T-helper 17 cell (primary cell): ENCODE data around the gene LRRC18. TPM values are rescaled to one million over a fixed set of nuclear protein-coding genes. Genes with fewer than 3 reads are reported as not detected.

Experiments
- ATAC-seq: fragments of 150-1000 bp; cut with Tn5 transposase; 2 replicates; pipeline ENCODE4 v1.10.0; 2021; ENCODE audit warnings: mild to moderate bottlenecking, moderate library complexity
- DNase-seq, 3 donors: peaks; one replicate each; pipeline versions ENCODE4 v3.0.0 to v3.0.0-alpha.2; 2020 to 2021
- H3K9me3 ChIP-seq: one replicate; pipeline ENCODE4 v1.7.0; 2013; ENCODE audit warnings: low read length, mild to moderate bottlenecking; ENCODE audit not compliant: control insufficient read depth, poor library complexity, severe bottlenecking
- H3K27ac Mint-ChIP-seq: one replicate; pipeline ENCODE4 v1.8.0; 2022; ENCODE audit warnings: mild to moderate bottlenecking, moderate library complexity, mixed read lengths
- H3K27me3 Mint-ChIP-seq: one replicate; pipeline ENCODE4 v1.8.0; 2022; ENCODE audit warnings: mixed read lengths
- H3K36me3 Mint-ChIP-seq: one replicate; pipeline ENCODE4 v1.8.0; 2022; ENCODE audit warnings: low read depth, mixed read lengths
- H3K4me1 Mint-ChIP-seq: one replicate; pipeline ENCODE4 v1.8.0; 2022; ENCODE audit warnings: mild to moderate bottlenecking, mixed read lengths
- H3K4me3 Mint-ChIP-seq: one replicate; pipeline ENCODE4 v1.8.0; 2022; ENCODE audit warnings: mild to moderate bottlenecking, moderate library complexity, mixed read lengths
- total RNA-seq, 4 donors: library from RNA in 2 of 4; stranded (reverse) in 2 of 4; gene quantifications; one replicate each; pipeline ENCODE4 v1.2.3 and lab custom pipeline; 2022 to 2026

The LRRC18 gene
- total RNA-seq, 2 donors from 2014 or later: not detected

GRCh38 chr10:48896756-48897440 lies 42.7 kb downstream of the LRRC18 start:
- no peak for DNase-seq

GRCh38 chr10:48895803-48896195 lies 43.8 kb downstream of the LRRC18 start:
- peaks cover 7% of the 10 kb centered on the region for H3K27me3 Mint-ChIP-seq
- DNase-seq (no peak), ATAC-seq (no peak)
- H3K4me3 Mint-ChIP-seq: no peak overlapping the region
- no peaks in the 10 kb centered on the region for H3K4me1 Mint-ChIP-seq
- H3K9me3 ChIP-seq: no peaks in the 10 kb centered on the region
- H3K27ac Mint-ChIP-seq: no peak overlapping the region
- H3K36me3 Mint-ChIP-seq: no peaks in the 10 kb centered on the region

More at GRCh38 chr10:48896756-48897440, 42.7 kb downstream of the LRRC18 start:
- no peaks in the 10 kb centered on the region for H3K4me1 Mint-ChIP-seq
- H3K4me3 Mint-ChIP-seq: no peak overlapping the region
- no peaks in the 10 kb centered on the region for H3K9me3 ChIP-seq
- H3K27ac Mint-ChIP-seq: no peak overlapping the region
- no peaks in the 10 kb centered on the region for H3K36me3 Mint-ChIP-seq
- H3K27me3 Mint-ChIP-seq: peaks cover 6% of the 10 kb centered on the region
- no peak for ATAC-seq

GRCh38 chr10:48894911-48895802 lies 44.5 kb downstream of the LRRC18 start:
- H3K27ac Mint-ChIP-seq: no peak overlapping the region

GRCh38 chr10:48890888-48891850 lies 48.5 kb downstream of the LRRC18 start:
- Mint-ChIP-seq H3K27me3 (peaks cover 21% of the 10 kb centered on the region), H3K4me1 (no peaks in the 10 kb centered on the region), H3K27ac (no peak overlapping the region), H3K4me3 (no peak overlapping the region), H3K36me3 (no peaks in the 10 kb centered on the region)
- no peak for ATAC-seq
- DNase-seq: no peak
- no peaks in the 10 kb centered on the region for H3K9me3 ChIP-seq

More at GRCh38 chr10:48894911-48895802, 44.5 kb downstream of the LRRC18 start:
- H3K4me3 Mint-ChIP-seq: no peak overlapping the region
- DNase-seq (no peak), ATAC-seq (no peak)
- H3K27me3 Mint-ChIP-seq: peaks cover 12% of the 10 kb centered on the region
- H3K4me1 Mint-ChIP-seq: no peaks in the 10 kb centered on the region
- no peaks in the 10 kb centered on the region for H3K36me3 Mint-ChIP-seq
- H3K9me3 ChIP-seq: no peaks in the 10 kb centered on the region

GRCh38 chr10:48887982-48888381 lies 51.7 kb downstream of the LRRC18 start:
- ATAC-seq (no peak), DNase-seq (no peak)
- Mint-ChIP-seq H3K4me1 (no peaks in the 10 kb centered on the region), H3K27me3 (peaks cover 23% of the 10 kb centered on the region), H3K27ac (no peak overlapping the region), H3K36me3 (no peaks in the 10 kb centered on the region), H3K4me3 (no peak overlapping the region)
- no peaks in the 10 kb centered on the region for H3K9me3 ChIP-seq

- DNase-seq (no peak), ATAC-seq (no peak)
- Mint-ChIP-seq H3K4me1 (no peaks in the 10 kb centered on the region), H3K27ac (no peak overlapping the region), H3K27me3 (peaks cover 17% of the 10 kb centered on the region), H3K4me3 (no peak overlapping the region), H3K36me3 (no peaks in the 10 kb centered on the region)
- H3K9me3 ChIP-seq: no peaks in the 10 kb centered on the region
Observed at GRCh38 chr10:48885376-48885775, 54.3 kb downstream of the LRRC18 start.

- H3K4me3 Mint-ChIP-seq: no peak overlapping the region
- DNase-seq (no peak), ATAC-seq (no peak)
- no peaks in the 10 kb centered on the region for H3K4me1 Mint-ChIP-seq
- peaks cover 19% of the 10 kb centered on the region for H3K27me3 Mint-ChIP-seq
- no peaks in the 10 kb centered on the region for H3K9me3 ChIP-seq
- H3K27ac Mint-ChIP-seq: no peak overlapping the region
- no peaks in the 10 kb centered on the region for H3K36me3 Mint-ChIP-seq
Observed at GRCh38 chr10:48884179-48885045, 55.2 kb downstream of the LRRC18 start.

- ATAC-seq: no peak
- Mint-ChIP-seq H3K36me3 (no peaks in the 10 kb centered on the region), H3K27ac (no peak overlapping the region), H3K4me1 (no peaks in the 10 kb centered on the region), H3K27me3 (peaks cover 22% of the 10 kb centered on the region), H3K4me3 (no peak overlapping the region)
- no peak for DNase-seq
- no peaks in the 10 kb centered on the region for H3K9me3 ChIP-seq
Observed at GRCh38 chr10:48883701-48884100, 55.9 kb downstream of the LRRC18 start.

- no peaks in the 10 kb centered on the region for H3K9me3 ChIP-seq
- no peaks in the 10 kb centered on the region for H3K4me1 Mint-ChIP-seq
- H3K27ac Mint-ChIP-seq: no peak overlapping the region
Observed at GRCh38 chr10:48882881-48883280, 56.8 kb downstream of the LRRC18 start.

GRCh38 chr10:48881937-48882336 lies 57.7 kb downstream of the LRRC18 start:
- H3K4me1 Mint-ChIP-seq: no peaks in the 10 kb centered on the region
- no peak overlapping the region for H3K27ac Mint-ChIP-seq
- ATAC-seq (no peak), DNase-seq (no peak)
- no peak overlapping the region for H3K4me3 Mint-ChIP-seq
- H3K27me3 Mint-ChIP-seq: peaks cover 19% of the 10 kb centered on the region
- H3K36me3 Mint-ChIP-seq: no peaks in the 10 kb centered on the region
- no peaks in the 10 kb centered on the region for H3K9me3 ChIP-seq

More at GRCh38 chr10:48882881-48883280, 56.8 kb downstream of the LRRC18 start:
- Mint-ChIP-seq H3K36me3 (no peaks in the 10 kb centered on the region), H3K27me3 (peaks cover 22% of the 10 kb centered on the region), H3K4me3 (no peak overlapping the region)
- no peak for DNase-seq
- ATAC-seq: no peak

GRCh38 chr10:48880016-48880705 lies 59.5 kb downstream of the LRRC18 start:
- Mint-ChIP-seq H3K4me1 (no peaks in the 10 kb centered on the region), H3K36me3 (no peaks in the 10 kb centered on the region), H3K27ac (no peak overlapping the region), H3K27me3 (peaks cover 18% of the 10 kb centered on the region), H3K4me3 (no peak overlapping the region)
- no peaks in the 10 kb centered on the region for H3K9me3 ChIP-seq
- ATAC-seq: no peak
- DNase-seq: no peak

GRCh38 chr10:48879451-48879850 lies 60.2 kb downstream of the LRRC18 start:
- no peak overlapping the region for H3K4me3 Mint-ChIP-seq
- no peaks in the 10 kb centered on the region for H3K9me3 ChIP-seq
- no peak for ATAC-seq
- H3K27ac Mint-ChIP-seq: no peak overlapping the region
- no peak for DNase-seq
- H3K4me1 Mint-ChIP-seq: no peaks in the 10 kb centered on the region
- no peaks in the 10 kb centered on the region for H3K36me3 Mint-ChIP-seq
- H3K27me3 Mint-ChIP-seq: peaks cover 11% of the 10 kb centered on the region
